Liver (tissue), 3 donors: ENCODE measurements around the gene ZNF467.

Source experiments
- CTCF ChIP-seq: fragments of 150-350 bp; IDR thresholded peaks from 2 replicates; pipeline ENCODE4 v1.5.1; 2017; ENCODE audit warnings: improper control_type of control experiment, low read depth, low read length; ENCODE audit not compliant: missing input control
- FOXA1 ChIP-seq: IDR thresholded peaks from 2 replicates; pipeline ENCODE4 v1.6.1; 2016; ENCODE audit warnings: antibody characterized with exemption
- NR2F2 ChIP-seq: IDR thresholded peaks from 2 replicates; pipeline ENCODE4 v1.6.1; 2016; ENCODE audit warnings: antibody characterized with exemption
- RAD21 ChIP-seq, 2 donors: IDR thresholded peaks; 2 replicates each; pipeline ENCODE4 v1.6.1; 2016; ENCODE audit warnings: antibody characterized with exemption in 2 of 2, mild to moderate bottlenecking in 2 of 2
- REST ChIP-seq: IDR thresholded peaks from 2 replicates; pipeline ENCODE4 v1.6.1; 2016; ENCODE audit warnings: antibody characterized with exemption, mild to moderate bottlenecking
- TAF1 ChIP-seq: conservative IDR thresholded peaks from 2 replicates; pipeline ENCODE4 v1.6.1; 2016; ENCODE audit warnings: antibody characterized with exemption, mild to moderate bottlenecking
- YY1 ChIP-seq: IDR thresholded peaks from 2 replicates; pipeline ENCODE4 v1.6.1; 2016; ENCODE audit warnings: antibody characterized with exemption, mild to moderate bottlenecking
- donor health status: healthy.
- donor health status: healthy.

- TF ChIP-seq CTCF, result no peak
- no peak for TF ChIP-seq NR2F2
- no peak for TF ChIP-seq RAD21 (IDR thresholded peaks at IDR 0.05)
- TF ChIP-seq FOXA1, result no peak
- TF ChIP-seq REST, result no peak
- TF ChIP-seq YY1, result no peak
- no peak for TF ChIP-seq TAF1
Observed at GRCh38 chr7:149785983-149786382, 12.6 kb upstream of the ZNF467 start.
